GM12865 (cell line): ENCODE results near the gene FILIP1L.
A peak's percentile ranks its signal among the peaks of the same experiment; 100 is the strongest.

Source experiments
- DNase-seq: peaks from one replicate; pipeline ENCODE4 v3.0.0; 2010; ENCODE audit warnings: low read depth
- H3K4me3 ChIP-seq: 2 replicates; pipeline ENCODE4 v1.5.1; 2011; ENCODE audit warnings: mild to moderate bottlenecking, low read depth, low read length, control low read depth
- CTCF ChIP-seq: IDR thresholded peaks from 2 replicates; pipeline ENCODE4 v1.5.1; 2011; ENCODE audit warnings: low read length, control low read depth, low read depth, inconsistent platforms; ENCODE audit not compliant: insufficient read depth; ENCODE audit errors: missing control alignments

FILIP1L gene

GRCh38 chr3:100073049-100073713, 41.1 kb downstream of the FILIP1L start:
- no peak for DNase-seq
- TF ChIP-seq CTCF: no peak
- no peak overlapping the region for H3K4me3 ChIP-seq

GRCh38 chr3:100072326-100073048, 41.8 kb downstream of the FILIP1L start:
- peak; percentile 32 for DNase-seq
- no peak for TF ChIP-seq CTCF
- no peak overlapping the region for H3K4me3 ChIP-seq

GRCh38 chr3:100069472-100069871, 44.8 kb downstream of the FILIP1L start:
- TF ChIP-seq CTCF: no peak
- no peak overlapping the region for H3K4me3 ChIP-seq
- no peak for DNase-seq

DNA sequence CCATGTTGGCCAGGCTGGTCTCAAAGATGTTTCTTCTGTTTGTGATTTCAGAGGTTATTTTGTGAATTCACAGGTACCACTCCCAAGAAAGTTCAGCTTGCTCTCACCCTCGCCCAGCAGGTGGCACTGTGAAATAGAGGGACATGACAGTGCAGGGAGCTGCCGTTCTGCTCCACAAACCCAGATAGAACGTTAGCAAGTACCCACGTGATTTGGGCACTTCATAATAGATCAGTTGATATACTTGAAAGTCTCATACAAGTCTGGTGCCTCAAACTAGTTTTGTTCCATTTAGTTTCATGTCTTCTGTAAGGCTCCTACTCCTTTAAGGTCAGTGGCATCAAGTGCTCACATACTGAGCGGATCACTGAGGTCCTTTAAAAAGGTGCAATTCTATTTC, 45.5 kb downstream of the FILIP1L start:
- TF ChIP-seq CTCF: peak; percentile 71
- peak; percentile 87 for DNase-seq
- H3K4me3 ChIP-seq: no peak overlapping the region

GRCh38 chr3:100067589-100067988, 46.7 kb downstream of the FILIP1L start:
- DNase-seq: no peak
- no peak for TF ChIP-seq CTCF
- no peak overlapping the region for H3K4me3 ChIP-seq

DNA sequence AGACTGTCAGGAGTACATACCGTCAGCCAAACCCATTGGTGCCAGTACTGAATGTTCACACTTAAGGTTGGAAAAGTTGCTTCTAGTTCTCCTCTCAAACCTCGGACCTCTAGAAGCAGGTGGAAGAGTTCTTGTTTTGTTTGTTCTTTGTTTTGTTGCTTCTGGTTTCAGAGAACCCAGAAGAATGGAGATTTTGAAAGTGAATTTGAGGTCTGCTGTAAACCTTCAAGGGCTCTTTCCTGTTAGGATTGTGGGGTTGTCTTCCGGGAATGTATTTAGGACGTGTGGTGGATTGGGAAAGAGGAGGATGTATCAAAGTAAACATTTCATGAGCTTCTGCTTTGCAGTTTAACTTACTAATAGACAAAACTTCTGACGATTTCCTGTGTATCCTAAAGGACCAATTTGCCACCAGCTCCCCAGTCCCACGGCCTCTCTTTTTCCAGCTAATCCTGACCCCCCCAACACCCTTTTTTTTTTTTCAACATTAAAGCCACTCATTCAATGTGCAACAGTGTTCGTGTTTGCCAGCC, 50.3 kb downstream of the FILIP1L start:
- no peak overlapping the region for H3K4me3 ChIP-seq
- TF ChIP-seq CTCF: no peak
- DNase-seq: no peak
